Fibroblast of pulmonary artery (primary cell): ENCODE measurements around the gene SSRP1.
A peak's percentile ranks its signal among the peaks of the same experiment; 100 is the strongest.

Source experiments
- DNase-seq: peaks from one replicate; pipeline ENCODE4 v3.0.0-alpha.2; 2010; ENCODE audit warnings: low read depth
- H3K4me3 ChIP-seq: replicated peaks from 2 replicates; pipeline ENCODE4 v1.5.1; 2011; ENCODE audit warnings: low read depth, mild to moderate bottlenecking, control low read depth, low read length, moderate library complexity
- TF ChIP-seq, protein P1 (sequence below): IDR thresholded peaks from 2 replicates; pipeline ENCODE4 v1.5.1; 2011; ENCODE audit warnings: mild to moderate bottlenecking, control low read depth, low read length, inconsistent platforms; ENCODE audit errors: missing control alignments

SSRP1 gene

GRCh38 chr11:57323167-57323854, 12.4 kb downstream of the SSRP1 start:
- TF ChIP-seq, protein P1, sequence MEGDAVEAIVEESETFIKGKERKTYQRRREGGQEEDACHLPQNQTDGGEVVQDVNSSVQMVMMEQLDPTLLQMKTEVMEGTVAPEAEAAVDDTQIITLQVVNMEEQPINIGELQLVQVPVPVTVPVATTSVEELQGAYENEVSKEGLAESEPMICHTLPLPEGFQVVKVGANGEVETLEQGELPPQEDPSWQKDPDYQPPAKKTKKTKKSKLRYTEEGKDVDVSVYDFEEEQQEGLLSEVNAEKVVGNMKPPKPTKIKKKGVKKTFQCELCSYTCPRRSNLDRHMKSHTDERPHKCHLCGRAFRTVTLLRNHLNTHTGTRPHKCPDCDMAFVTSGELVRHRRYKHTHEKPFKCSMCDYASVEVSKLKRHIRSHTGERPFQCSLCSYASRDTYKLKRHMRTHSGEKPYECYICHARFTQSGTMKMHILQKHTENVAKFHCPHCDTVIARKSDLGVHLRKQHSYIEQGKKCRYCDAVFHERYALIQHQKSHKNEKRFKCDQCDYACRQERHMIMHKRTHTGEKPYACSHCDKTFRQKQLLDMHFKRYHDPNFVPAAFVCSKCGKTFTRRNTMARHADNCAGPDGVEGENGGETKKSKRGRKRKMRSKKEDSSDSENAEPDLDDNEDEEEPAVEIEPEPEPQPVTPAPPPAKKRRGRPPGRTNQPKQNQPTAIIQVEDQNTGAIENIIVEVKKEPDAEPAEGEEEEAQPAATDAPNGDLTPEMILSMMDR = peak; percentile 27
- H3K4me3 ChIP-seq = peak overlapping the region; percentile 94
- DNase-seq = peak; percentile 54

GRCh38 chr11:57322256-57323166, 13.2 kb downstream of the SSRP1 start:
- peak; percentile 99 for DNase-seq
- H3K4me3 ChIP-seq = peak overlapping the region; percentile 94

GRCh38 chr11:57321388-57322255, 14.1 kb downstream of the SSRP1 start:
- DNase-seq = no peak
- TF ChIP-seq, protein P1 = no peak
- peak overlapping the region; percentile 94 for H3K4me3 ChIP-seq

More at GRCh38 chr11:57322256-57323166, 13.2 kb downstream of the SSRP1 start:
- TF ChIP-seq, protein P1 = no peak

DNA sequence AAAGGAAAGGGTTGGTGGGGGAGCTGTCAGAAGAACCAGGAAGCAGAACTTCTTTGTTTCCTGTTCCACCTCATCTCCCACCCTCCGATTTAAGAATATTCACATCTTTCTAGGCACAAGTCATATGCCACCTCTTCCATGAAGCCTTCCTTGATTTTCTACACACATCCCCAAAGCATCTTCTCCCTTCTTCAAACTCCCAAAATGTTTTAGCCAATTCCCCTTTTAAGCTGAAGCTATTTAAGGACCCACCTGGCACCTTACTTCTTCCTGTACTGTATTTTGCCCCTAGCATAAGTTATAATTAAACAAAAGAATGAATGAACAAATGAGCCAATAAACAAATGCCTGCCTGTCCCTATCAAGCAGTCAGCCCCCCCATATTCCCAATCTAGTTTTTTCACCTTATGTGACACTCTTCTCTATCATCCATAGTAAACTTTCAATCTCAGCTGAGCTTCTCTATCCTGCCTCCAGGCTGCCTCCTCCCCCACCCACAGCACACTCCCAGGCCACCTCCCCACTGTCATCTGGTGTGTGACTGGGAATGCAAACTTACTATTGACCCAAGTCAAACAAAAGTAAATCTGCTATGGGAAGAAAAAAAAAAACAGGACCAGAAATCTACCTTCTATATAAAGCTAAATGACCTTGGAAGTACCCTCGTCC, 14.8 kb downstream of the SSRP1 start:
- DNase-seq = no peak
- peak overlapping the region; percentile 94 for H3K4me3 ChIP-seq
- TF ChIP-seq, protein P1 = no peak

DNA sequence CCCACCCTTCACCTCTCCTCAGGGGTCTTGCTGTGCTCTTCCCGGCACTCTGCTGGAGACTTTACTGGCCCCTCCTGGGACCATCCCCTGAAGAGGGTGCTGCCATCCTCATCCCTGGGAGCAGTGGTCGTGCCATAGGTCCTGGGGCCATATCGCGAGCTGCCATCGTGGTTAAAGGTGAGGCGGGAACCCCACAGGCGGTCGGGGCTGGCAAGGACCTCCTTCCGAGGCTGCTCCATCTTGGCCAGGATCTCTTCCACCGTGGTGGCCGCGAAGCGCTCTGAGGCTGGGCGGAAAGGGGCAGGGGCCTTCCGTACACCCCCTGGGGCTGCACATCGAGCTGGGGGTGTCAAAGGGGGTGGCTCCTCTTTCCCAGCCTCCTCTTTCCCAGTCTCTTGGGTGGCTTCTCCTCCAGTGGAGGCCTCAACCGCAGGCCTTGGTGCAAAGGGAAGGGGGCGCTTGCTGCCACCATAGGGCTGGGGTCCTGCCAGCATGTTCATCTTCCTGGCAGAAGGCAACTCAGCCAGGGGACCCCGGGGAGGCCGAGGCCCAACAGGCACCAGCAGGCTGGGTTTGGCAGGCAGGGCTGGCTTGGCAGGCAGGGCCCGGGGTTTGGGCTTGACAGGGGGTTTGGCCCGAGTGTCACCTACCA, 15.5 kb downstream of the SSRP1 start:
- no peak for DNase-seq
- no peak overlapping the region for H3K4me3 ChIP-seq
- TF ChIP-seq, protein P1 = no peak
